ENCODE measurements around the gene PNPLA5. TPM values are rescaled to one million over a fixed set of nuclear protein-coding genes. Genes with fewer than 3 reads are reported as not detected.

Gene PNPLA5
- total and polyA plus RNA-seq, 11 donors: not detected

GRCh38 chr22:43838161-43838560 lies 53.7 kb downstream of the PNPLA5 start:
- ATAC-seq (no peak), DNase-seq (no peak)
- no peaks in the 10 kb centered on the region for H3K9me3 ChIP-seq
- H3K4me1 ChIP-seq: peaks cover 0 to 8% (median 0%) of the 10 kb centered on the region in 12 donors
- TF ChIP-seq POLR2A (IDR thresholded peaks at IDR 0.05) (no peak), CTCF (IDR thresholded peaks at IDR 0.05) (no peak)
- no peaks in the 10 kb centered on the region for H3K36me3 ChIP-seq
- H3K27ac ChIP-seq: no peak overlapping the region
- intact Hi-C loops (cut with DNase I): no loop called here
- 81 to 91% (median 86%) methylated on average over 9 to 10 of the region's 10 CpGs for WGBS, 4 donors
- no peaks in the 10 kb centered on the region for H3K27me3 ChIP-seq
- no peak overlapping the region for H3K4me3 ChIP-seq

- Histone ChIP-seq H3K27ac (no peak overlapping the region), H3K9me3 (no peaks in the 10 kb centered on the region), H3K4me1 (peaks cover 0 to 8% (median 0%) of the 10 kb centered on the region in 12 donors), H3K27me3 (no peaks in the 10 kb centered on the region), H3K36me3 (no peaks in the 10 kb centered on the region), H3K4me3 (no peak overlapping the region)
- 63 to 82% (median 73%) methylated on average over 9 of the region's 9 CpGs for WGBS, 4 donors
- TF ChIP-seq POLR2A (IDR thresholded peaks at IDR 0.05) (no peak), CTCF (IDR thresholded peaks at IDR 0.05) (no peak)
- intact Hi-C loops (cut with DNase I): no loop called here
- ATAC-seq (no peak), DNase-seq (no peak)
Measured at GRCh38 chr22:43837666-43838065, 54.1 kb downstream of the PNPLA5 start.

- WGBS, 4 donors: 85 to 91% (median 88%) methylated on average over 13 of the region's 13 CpGs
- Histone ChIP-seq H3K27me3 (no peaks in the 10 kb centered on the region), H3K4me1 (peaks cover 0 to 11% (median 0%) of the 10 kb centered on the region in 12 donors), H3K36me3 (no peaks in the 10 kb centered on the region), H3K27ac (no peak overlapping the region), H3K4me3 (no peak overlapping the region), H3K9me3 (no peaks in the 10 kb centered on the region)
- intact Hi-C loops (cut with DNase I): no loop called here
- no peak for TF ChIP-seq CTCF (IDR thresholded peaks at IDR 0.05)
- no peak for TF ChIP-seq POLR2A (IDR thresholded peaks at IDR 0.05)
- ATAC-seq: no peak
- peak in 1 of 5 donors; percentile 15 for DNase-seq
Measured at GRCh38 chr22:43835736-43836135, 56.1 kb downstream of the PNPLA5 start.

GRCh38 chr22:43835166-43835565 lies 56.6 kb downstream of the PNPLA5 start:
- ATAC-seq: no peak
- Histone ChIP-seq H3K27ac (no peak overlapping the region), H3K4me1 (peaks cover 0 to 16% (median 5%) of the 10 kb centered on the region in 12 donors), H3K36me3 (no peaks in the 10 kb centered on the region), H3K9me3 (no peaks in the 10 kb centered on the region), H3K4me3 (no peak overlapping the region), H3K27me3 (no peaks in the 10 kb centered on the region)
- 53 to 87% (median 62%) methylated on average over 3 to 12 of the region's 12 CpGs for WGBS, 4 donors
- TF ChIP-seq POLR2A (IDR thresholded peaks at IDR 0.05) (no peak), CTCF (IDR thresholded peaks at IDR 0.05) (no peak)
- intact Hi-C loops (cut with DNase I): no loop called here
- DNase-seq: no peak

Measured in heart left ventricle (tissue), 16 donors.